ENCODE results near the gene TWF2. TPM values are rescaled to one million over a fixed set of nuclear protein-coding genes. Genes with fewer than 3 reads are reported as not detected.

Gene TWF2
- total RNA-seq, 4 donors from 2014 or later, result 31.6 to 74.9 (median 55.7) TPM

DNA sequence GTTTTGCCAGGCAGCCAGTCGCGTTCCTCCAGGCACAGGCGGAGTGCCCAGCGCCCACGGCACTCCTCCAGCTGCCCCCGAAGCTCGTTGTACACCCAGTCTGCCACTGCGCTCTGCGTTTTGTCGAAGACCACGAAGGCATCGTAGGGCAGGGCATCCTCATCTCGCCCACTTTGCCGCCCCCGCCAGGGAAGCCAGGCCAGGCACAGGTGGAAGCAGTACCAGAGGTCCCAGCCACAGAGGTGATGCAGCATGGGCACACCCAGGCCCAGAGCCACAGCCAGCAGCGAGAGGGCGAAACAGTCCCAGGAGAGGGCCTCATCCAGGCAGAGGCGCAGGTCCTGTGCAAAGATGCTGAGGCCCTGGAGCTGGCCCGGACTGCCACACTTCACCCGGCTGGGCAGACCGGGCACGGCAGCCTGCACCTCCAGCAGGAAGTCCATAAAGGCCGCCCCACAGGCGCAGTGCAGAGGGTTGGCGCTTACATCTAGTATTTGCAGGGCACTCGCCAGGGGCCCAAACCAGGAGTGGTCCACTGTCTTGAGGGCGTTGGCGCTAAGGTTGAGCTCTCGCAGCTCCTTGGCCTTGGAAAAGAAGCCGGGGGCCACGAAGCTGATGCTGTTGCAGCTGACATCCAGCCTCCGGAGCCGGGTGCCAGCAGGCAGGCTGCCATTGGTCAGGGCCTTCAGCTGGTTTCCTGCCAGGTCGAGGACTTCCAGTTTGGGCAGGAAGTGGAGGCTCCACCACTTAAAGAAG is 17.2 kb downstream of the TWF2 start:
- no peak for TF ChIP-seq POLR2A (IDR thresholded peaks at IDR 0.05)
- TF ChIP-seq, protein P1, sequence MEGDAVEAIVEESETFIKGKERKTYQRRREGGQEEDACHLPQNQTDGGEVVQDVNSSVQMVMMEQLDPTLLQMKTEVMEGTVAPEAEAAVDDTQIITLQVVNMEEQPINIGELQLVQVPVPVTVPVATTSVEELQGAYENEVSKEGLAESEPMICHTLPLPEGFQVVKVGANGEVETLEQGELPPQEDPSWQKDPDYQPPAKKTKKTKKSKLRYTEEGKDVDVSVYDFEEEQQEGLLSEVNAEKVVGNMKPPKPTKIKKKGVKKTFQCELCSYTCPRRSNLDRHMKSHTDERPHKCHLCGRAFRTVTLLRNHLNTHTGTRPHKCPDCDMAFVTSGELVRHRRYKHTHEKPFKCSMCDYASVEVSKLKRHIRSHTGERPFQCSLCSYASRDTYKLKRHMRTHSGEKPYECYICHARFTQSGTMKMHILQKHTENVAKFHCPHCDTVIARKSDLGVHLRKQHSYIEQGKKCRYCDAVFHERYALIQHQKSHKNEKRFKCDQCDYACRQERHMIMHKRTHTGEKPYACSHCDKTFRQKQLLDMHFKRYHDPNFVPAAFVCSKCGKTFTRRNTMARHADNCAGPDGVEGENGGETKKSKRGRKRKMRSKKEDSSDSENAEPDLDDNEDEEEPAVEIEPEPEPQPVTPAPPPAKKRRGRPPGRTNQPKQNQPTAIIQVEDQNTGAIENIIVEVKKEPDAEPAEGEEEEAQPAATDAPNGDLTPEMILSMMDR (IDR thresholded peaks at IDR 0.05), result no peak
- Histone ChIP-seq H3K27ac (no peak overlapping the region), H3K36me3 (no peaks in the 10 kb centered on the region), H3K27me3 (no peaks in the 10 kb centered on the region), H3K9me3 (no peaks in the 10 kb centered on the region), H3K4me1 (peaks cover 24 to 54% (median 35%) of the 10 kb centered on the region in 3 donors), H3K4me3 (no peak overlapping the region)
- WGBS, 2 donors, result 95 to 100% methylated on average over 3 of the region's 34 CpGs
- intact Hi-C loops (cut with DNase I), result loop anchor here (5.0 kb wide), 1 partner anchor 121 kb away; no protein-coding TSS in a partner anchor
- DNase-seq, result no peak

DNA sequence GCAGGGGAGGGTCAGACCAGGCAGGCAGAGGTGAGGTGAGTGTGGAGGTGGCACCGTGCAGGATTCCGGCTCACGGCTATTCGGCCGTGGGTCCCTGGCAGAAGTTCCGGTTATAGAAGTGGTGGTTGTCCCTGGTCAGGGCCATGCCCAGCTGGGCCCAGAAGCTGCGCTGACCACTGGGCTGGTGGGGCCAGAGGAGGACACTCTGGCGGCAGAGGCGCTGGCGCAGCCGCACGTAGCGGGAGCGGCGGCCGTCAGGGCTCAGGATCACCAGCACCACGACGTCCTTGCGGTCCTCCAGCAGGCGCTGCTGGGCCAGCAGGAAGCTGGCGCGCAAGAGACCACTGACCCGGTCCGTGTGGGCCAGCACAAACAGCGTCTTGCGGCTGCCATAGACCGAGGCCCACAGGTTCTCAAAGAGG is 17.8 kb downstream of the TWF2 start:
- no peaks in the 10 kb centered on the region for H3K9me3 ChIP-seq
- peaks cover 0 to under 1% (median 0%) of the 10 kb centered on the region in 3 donors for H3K36me3 ChIP-seq
- H3K27me3 ChIP-seq, result no peaks in the 10 kb centered on the region
- intact Hi-C loops (cut with DNase I), result loop anchor here (5.0 kb wide), 1 partner anchor 121 kb away; no protein-coding TSS in a partner anchor
- DNase-seq, result no peak
- H3K4me1 ChIP-seq, result peaks cover 30 to 60% (median 40%) of the 10 kb centered on the region in 3 donors
- H3K27ac ChIP-seq, result no peak overlapping the region
- 94 to 95% methylated on average over 7 to 26 of the region's 27 CpGs for WGBS, 2 donors
- TF ChIP-seq, protein P1 (IDR thresholded peaks at IDR 0.05), result no peak
- TF ChIP-seq POLR2A (IDR thresholded peaks at IDR 0.05), result no peak
- no peak overlapping the region for H3K4me3 ChIP-seq

DNA sequence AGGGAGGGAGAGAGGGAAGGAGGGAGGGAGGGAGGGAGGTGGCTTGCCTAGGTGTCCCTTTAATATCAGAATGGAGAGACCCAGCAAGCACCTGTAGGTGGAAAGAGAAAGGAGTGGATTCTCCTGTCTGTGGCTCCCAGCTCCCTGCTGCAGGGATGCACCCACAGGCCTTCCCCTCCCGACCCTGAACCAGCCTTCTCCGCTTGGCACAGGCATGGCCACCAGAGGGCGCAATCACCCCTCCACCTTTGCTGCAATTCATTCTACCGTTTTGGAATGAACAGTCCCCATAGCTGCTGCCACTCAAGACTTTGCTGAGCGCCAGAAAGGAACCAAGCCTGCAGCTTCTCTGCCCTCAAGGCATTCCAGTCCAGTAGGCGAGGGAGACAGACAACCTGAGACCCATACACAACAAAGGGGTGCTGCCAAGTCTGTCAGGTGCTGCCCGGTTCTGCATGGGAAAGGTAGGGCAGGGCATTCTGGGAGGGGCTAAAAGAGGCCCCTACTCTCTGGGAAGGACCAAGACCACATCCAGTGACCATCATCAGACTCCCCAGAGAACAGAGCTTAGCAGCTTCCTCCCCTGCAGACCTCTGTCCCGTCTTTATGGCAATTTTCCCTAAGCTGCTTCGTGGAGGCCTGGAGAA is 18.5 kb downstream of the TWF2 start:
- no peak for TF ChIP-seq POLR2A (IDR thresholded peaks at IDR 0.05)
- TF ChIP-seq, protein P1 (IDR thresholded peaks at IDR 0.05), result peak; percentile 85 to 96 (median 90)
- DNase-seq, result no peak
- H3K36me3 ChIP-seq, result peaks cover 0 to 7% (median 0%) of the 10 kb centered on the region in 3 donors
- intact Hi-C loops (cut with DNase I), result loop anchor here (5.0 kb wide), 1 partner anchor 122 kb away; no protein-coding TSS in a partner anchor
- H3K4me3 ChIP-seq, result no peak overlapping the region
- peaks cover 33 to 64% (median 41%) of the 10 kb centered on the region in 3 donors for H3K4me1 ChIP-seq
- H3K9me3 ChIP-seq, result no peaks in the 10 kb centered on the region
- 25 to 35% methylated on average over 4 to 8 of the region's 9 CpGs for WGBS, 2 donors
- no peaks in the 10 kb centered on the region for H3K27me3 ChIP-seq
- no peak overlapping the region for H3K27ac ChIP-seq

DNA sequence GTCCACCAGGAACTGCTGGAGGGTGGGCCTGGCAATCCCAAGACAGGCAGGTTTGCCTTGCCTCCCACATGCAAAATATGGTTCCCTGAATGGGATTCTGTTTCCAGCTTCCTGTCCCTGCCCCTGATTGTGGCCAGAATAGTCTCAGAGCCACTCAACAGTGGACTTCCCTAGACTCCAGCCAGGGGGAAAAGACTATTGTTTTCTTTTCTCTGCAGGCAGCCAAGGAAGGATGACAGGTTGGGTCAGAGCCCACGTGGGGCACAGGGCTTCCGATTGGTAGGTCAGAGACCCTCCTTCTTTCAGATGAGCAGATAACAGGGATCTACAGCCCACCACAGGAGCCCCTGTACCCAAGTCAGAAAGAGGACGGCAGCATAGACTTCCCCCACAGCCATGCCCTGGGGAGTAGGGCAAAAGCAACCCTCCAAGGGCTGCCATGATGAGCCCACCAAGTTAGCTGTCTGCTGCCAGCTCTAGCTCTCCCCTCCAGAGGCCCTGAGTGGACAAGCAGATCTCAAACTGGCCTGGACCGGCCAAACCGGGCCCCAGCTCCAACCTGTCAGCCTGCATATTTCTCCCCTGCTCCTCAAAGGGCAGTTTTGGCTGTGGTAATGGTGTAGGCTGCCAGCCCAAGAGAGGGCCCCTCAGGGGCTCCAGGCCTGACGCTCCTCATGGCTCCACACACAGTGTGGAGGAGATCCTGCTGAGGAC is 19.9 kb downstream of the TWF2 start:
- TF ChIP-seq, protein P1 (IDR thresholded peaks at IDR 0.05), result peak in 1 of 6 experiments; percentile 15
- no peak for TF ChIP-seq POLR2A (IDR thresholded peaks at IDR 0.05)
- intact Hi-C loops (cut with DNase I), result no loop called here
- no peak for DNase-seq

More for the DNA sequence above, 19.9 kb downstream of the TWF2 start:
- Histone ChIP-seq H3K27me3 (no peaks in the 10 kb centered on the region), H3K9me3 (no peaks in the 10 kb centered on the region), H3K36me3 (peaks cover 0 to 21% (median 8%) of the 10 kb centered on the region in 3 donors), H3K27ac (peak overlapping the region; percentile 81 to 91 (median 86)), H3K4me3 (no peak overlapping the region), H3K4me1 (peaks cover 33 to 64% (median 41%) of the 10 kb centered on the region in 3 donors)
- WGBS, 2 donors, result 10% methylated on average over 2 of the region's 6 CpGs; no CpG with 5 or more reads in 1 of the 2 donors

All from esophagus squamous epithelium (tissue), 5 donors.